ENCODE measurements around the gene CSNK1G1.
"Not testable (repeated sequence)": the region's sequence is repeated elsewhere in the genome, so short reads cannot be mapped to it uniquely, and the experiment has no call there.

Gene CSNK1G1

GRCh38 chr15:64380130-64380870 lies 24.3 kb upstream of the CSNK1G1 start:
- H3K9me3 ChIP-seq (ENCODE audit: control insufficient read depth, insufficient read depth, low read depth, low read length); H3K4me1 ChIP-seq (ENCODE audit: control insufficient read depth, insufficient read depth, low read length); H3K27ac ChIP-seq (ENCODE audit: low read depth, low read length): not testable (repeated sequence)
- peak overlapping the region; percentile 63 for H3K4me3 ChIP-seq (ENCODE audit: low read depth, low read length)
- H3K36me3 ChIP-seq (ENCODE audit: control insufficient read depth, insufficient read depth, low read length), result peaks cover 14% of the 10 kb centered on the region
- H3K27me3 ChIP-seq (ENCODE audit: control insufficient read depth, insufficient read depth, low read length), result peaks cover 23% of the 10 kb centered on the region; the same call in 1 of the 2 replicates
- H3K9ac ChIP-seq (ENCODE audit: low read length), result peak overlapping the region; percentile 85

GRCh38 chr15:64379216-64379960 lies 23.4 kb upstream of the CSNK1G1 start:
- H3K9me3 ChIP-seq (ENCODE audit: control insufficient read depth, insufficient read depth, low read depth, low read length), result no peaks in the 10 kb centered on the region
- H3K27me3 ChIP-seq (ENCODE audit: control insufficient read depth, insufficient read depth, low read length), result peaks cover 17% of the 10 kb centered on the region; the same call in 1 of the 2 replicates
- H3K9ac ChIP-seq (ENCODE audit: low read length), result no peak overlapping the region
- H3K27ac ChIP-seq (ENCODE audit: low read depth, low read length), result no peak overlapping the region
- peaks cover 23% of the 10 kb centered on the region for H3K36me3 ChIP-seq (ENCODE audit: control insufficient read depth, insufficient read depth, low read length)
- H3K4me3 ChIP-seq (ENCODE audit: low read depth, low read length), result peak overlapping the region; percentile 63; the same call in 1 of the 2 replicates
- H3K4me1 ChIP-seq (ENCODE audit: control insufficient read depth, insufficient read depth, low read length), result no peaks in the 10 kb centered on the region

GRCh38 chr15:64373360-64373759 lies 17.4 kb upstream of the CSNK1G1 start:
- Histone ChIP-seq H3K4me3 (ENCODE audit: low read depth, low read length) (no peak overlapping the region), H3K9me3 (ENCODE audit: control insufficient read depth, insufficient read depth, low read depth, low read length) (no peaks in the 10 kb centered on the region), H3K27me3 (ENCODE audit: control insufficient read depth, insufficient read depth, low read length) (no peaks in the 10 kb centered on the region), H3K9ac (ENCODE audit: low read length) (no peak overlapping the region), H3K27ac (ENCODE audit: low read depth, low read length) (no peak overlapping the region), H3K36me3 (ENCODE audit: control insufficient read depth, insufficient read depth, low read length) (peaks cover 39% of the 10 kb centered on the region), H3K4me1 (ENCODE audit: control insufficient read depth, insufficient read depth, low read length) (no peaks in the 10 kb centered on the region)

GRCh38 chr15:64371383-64371782 lies 15.4 kb upstream of the CSNK1G1 start:
- not testable (repeated sequence) for H3K9ac ChIP-seq (ENCODE audit: low read length); H3K27ac ChIP-seq (ENCODE audit: low read depth, low read length); H3K9me3 ChIP-seq (ENCODE audit: control insufficient read depth, insufficient read depth, low read depth, low read length); H3K4me1 ChIP-seq (ENCODE audit: control insufficient read depth, insufficient read depth, low read length); H3K4me3 ChIP-seq (ENCODE audit: low read depth, low read length); H3K27me3 ChIP-seq (ENCODE audit: control insufficient read depth, insufficient read depth, low read length)
- H3K36me3 ChIP-seq (ENCODE audit: control insufficient read depth, insufficient read depth, low read length), result peaks cover 33% of the 10 kb centered on the region

GRCh38 chr15:64369078-64369607 lies 13.2 kb upstream of the CSNK1G1 start:
- H3K27me3 ChIP-seq (ENCODE audit: control insufficient read depth, insufficient read depth, low read length), result no peaks in the 10 kb centered on the region
- H3K4me3 ChIP-seq (ENCODE audit: low read depth, low read length), result no peak overlapping the region
- H3K4me1 ChIP-seq (ENCODE audit: control insufficient read depth, insufficient read depth, low read length), result no peaks in the 10 kb centered on the region
- H3K27ac ChIP-seq (ENCODE audit: low read depth, low read length), result no peak overlapping the region
- H3K36me3 ChIP-seq (ENCODE audit: control insufficient read depth, insufficient read depth, low read length), result peaks cover 25% of the 10 kb centered on the region
- H3K9me3 ChIP-seq (ENCODE audit: control insufficient read depth, insufficient read depth, low read depth, low read length), result no peaks in the 10 kb centered on the region
- H3K9ac ChIP-seq (ENCODE audit: low read length), result no peak overlapping the region

GRCh38 chr15:64361259-64361658 lies 5.3 kb upstream of the CSNK1G1 start:
- no peak overlapping the region for H3K9ac ChIP-seq (ENCODE audit: low read length)
- 0 out of 2 replicates have a peak, but pooled peaks cover 3% of the 10 kb centered on the region for H3K4me1 ChIP-seq (ENCODE audit: control insufficient read depth, insufficient read depth, low read length)
- no peaks in the 10 kb centered on the region for H3K9me3 ChIP-seq (ENCODE audit: control insufficient read depth, insufficient read depth, low read depth, low read length)
- no peak overlapping the region for H3K4me3 ChIP-seq (ENCODE audit: low read depth, low read length)
- H3K36me3 ChIP-seq (ENCODE audit: control insufficient read depth, insufficient read depth, low read length), result peaks cover 18% of the 10 kb centered on the region
- no peak overlapping the region for H3K27ac ChIP-seq (ENCODE audit: low read depth, low read length)
- H3K27me3 ChIP-seq (ENCODE audit: control insufficient read depth, insufficient read depth, low read length), result no peaks in the 10 kb centered on the region

- H3K4me3 ChIP-seq (ENCODE audit: low read depth, low read length), result peak overlapping the region; percentile 89
- 0 out of 2 replicates have a peak overlapping the region, but pooled peaks have one; percentile 16 for H3K27ac ChIP-seq (ENCODE audit: low read depth, low read length)
- H3K9me3 ChIP-seq (ENCODE audit: control insufficient read depth, insufficient read depth, low read depth, low read length), result no peaks in the 10 kb centered on the region
- H3K36me3 ChIP-seq (ENCODE audit: control insufficient read depth, insufficient read depth, low read length), result no peaks in the 10 kb centered on the region
- peak overlapping the region; percentile 52 for H3K9ac ChIP-seq (ENCODE audit: low read length)
- H3K27me3 ChIP-seq (ENCODE audit: control insufficient read depth, insufficient read depth, low read length), result no peaks in the 10 kb centered on the region
- H3K4me1 ChIP-seq (ENCODE audit: control insufficient read depth, insufficient read depth, low read length), result peaks cover 9% of the 10 kb centered on the region
Measured at GRCh38 chr15:64356710-64357040, 702 bp upstream of the CSNK1G1 start.

GRCh38 chr15:64355348-64355943 lies 527 bp downstream of the CSNK1G1 start:
- 0 out of 2 replicates have a peak overlapping the region, but pooled peaks have one; percentile 25 for H3K27ac ChIP-seq (ENCODE audit: low read depth, low read length)

GRCh38 chr15:64354688-64355344 lies 1.2 kb downstream of the CSNK1G1 start:
- H3K9me3 ChIP-seq (ENCODE audit: control insufficient read depth, insufficient read depth, low read depth, low read length), result no peaks in the 10 kb centered on the region
- peaks cover 9% of the 10 kb centered on the region for H3K4me1 ChIP-seq (ENCODE audit: control insufficient read depth, insufficient read depth, low read length)
- H3K9ac ChIP-seq (ENCODE audit: low read length), result peak overlapping the region; percentile 75
- no peaks in the 10 kb centered on the region for H3K36me3 ChIP-seq (ENCODE audit: control insufficient read depth, insufficient read depth, low read length)
- H3K27me3 ChIP-seq (ENCODE audit: control insufficient read depth, insufficient read depth, low read length), result no peaks in the 10 kb centered on the region
- H3K27ac ChIP-seq (ENCODE audit: low read depth, low read length), result no peak overlapping the region
- peak overlapping the region; percentile 89 for H3K4me3 ChIP-seq (ENCODE audit: low read depth, low read length)

More at GRCh38 chr15:64355348-64355943, 527 bp downstream of the CSNK1G1 start:
- Histone ChIP-seq H3K9ac (ENCODE audit: low read length) (peak overlapping the region; percentile 75), H3K9me3 (ENCODE audit: control insufficient read depth, insufficient read depth, low read depth, low read length) (no peaks in the 10 kb centered on the region), H3K36me3 (ENCODE audit: control insufficient read depth, insufficient read depth, low read length) (no peaks in the 10 kb centered on the region), H3K4me3 (ENCODE audit: low read depth, low read length) (peak overlapping the region; percentile 89), H3K4me1 (ENCODE audit: control insufficient read depth, insufficient read depth, low read length) (peaks cover 9% of the 10 kb centered on the region), H3K27me3 (ENCODE audit: control insufficient read depth, insufficient read depth, low read length) (no peaks in the 10 kb centered on the region)

GRCh38 chr15:64351265-64351664 lies 4.7 kb downstream of the CSNK1G1 start:
- H3K4me3 ChIP-seq (ENCODE audit: low read depth, low read length), result no peak overlapping the region
- no peaks in the 10 kb centered on the region for H3K27me3 ChIP-seq (ENCODE audit: control insufficient read depth, insufficient read depth, low read length)
- no peak overlapping the region for H3K27ac ChIP-seq (ENCODE audit: low read depth, low read length)
- H3K9me3 ChIP-seq (ENCODE audit: control insufficient read depth, insufficient read depth, low read depth, low read length), result no peaks in the 10 kb centered on the region
- H3K9ac ChIP-seq (ENCODE audit: low read length), result no peak overlapping the region
- peaks cover 6% of the 10 kb centered on the region for H3K4me1 ChIP-seq (ENCODE audit: control insufficient read depth, insufficient read depth, low read length)
- H3K36me3 ChIP-seq (ENCODE audit: control insufficient read depth, insufficient read depth, low read length), result peaks cover 4% of the 10 kb centered on the region
